WERI-Rb-1 (cell line): Measurements from ENCODE around the gene CCDC12.

ENCODE experiments used
- DNase-seq: peaks from one replicate; pipeline ENCODE4 v3.0.0-alpha.2; 2020
- H3K27ac ChIP-seq: fragments of 250-450 bp; sonication (Bioruptor Pico); 2 replicates; pipeline ENCODE4 v1.5.1; 2020; ENCODE audit warnings: mild to moderate bottlenecking, moderate library complexity
- H3K27me3 ChIP-seq: fragments of 250-450 bp; sonication (Bioruptor Pico); 2 replicates; pipeline ENCODE4 v1.5.1; 2021; ENCODE audit warnings: mild to moderate bottlenecking, low read depth, moderate library complexity; ENCODE audit not compliant: insufficient read depth, severe bottlenecking
- H3K36me3 ChIP-seq: fragments of 250-450 bp; sonication (Bioruptor Pico); 2 replicates; pipeline ENCODE4 v1.5.1; 2020; ENCODE audit warnings: mild to moderate bottlenecking, moderate library complexity
- H3K4me3 ChIP-seq: 2 replicates; pipeline ENCODE4 v1.5.1; 2011; ENCODE audit warnings: low read depth, mild to moderate bottlenecking, control low read depth, low read length
- H3K9me3 ChIP-seq: fragments of 250-450 bp; sonication (Bioruptor Pico); 2 replicates; pipeline ENCODE4 v1.5.1; 2021; ENCODE audit warnings: mild to moderate bottlenecking, moderate library complexity; ENCODE audit not compliant: severe bottlenecking
- TF ChIP-seq, protein P1 (sequence below): IDR thresholded peaks from 2 replicates; pipeline ENCODE4 v1.5.1; 2011; ENCODE audit warnings: low read depth, mild to moderate bottlenecking, control low read depth, inconsistent platforms, low read length

CCDC12 gene

GRCh38 chr3:46982546-46982945 is 6.0 kb upstream of the CCDC12 start:
- Histone ChIP-seq H3K4me3 (no peak overlapping the region), H3K27ac (no peak overlapping the region), H3K9me3 (no peaks in the 10 kb centered on the region), H3K36me3 (no peaks in the 10 kb centered on the region), H3K27me3 (no peaks in the 10 kb centered on the region)
- DNase-seq = no peak
- TF ChIP-seq, protein P1, sequence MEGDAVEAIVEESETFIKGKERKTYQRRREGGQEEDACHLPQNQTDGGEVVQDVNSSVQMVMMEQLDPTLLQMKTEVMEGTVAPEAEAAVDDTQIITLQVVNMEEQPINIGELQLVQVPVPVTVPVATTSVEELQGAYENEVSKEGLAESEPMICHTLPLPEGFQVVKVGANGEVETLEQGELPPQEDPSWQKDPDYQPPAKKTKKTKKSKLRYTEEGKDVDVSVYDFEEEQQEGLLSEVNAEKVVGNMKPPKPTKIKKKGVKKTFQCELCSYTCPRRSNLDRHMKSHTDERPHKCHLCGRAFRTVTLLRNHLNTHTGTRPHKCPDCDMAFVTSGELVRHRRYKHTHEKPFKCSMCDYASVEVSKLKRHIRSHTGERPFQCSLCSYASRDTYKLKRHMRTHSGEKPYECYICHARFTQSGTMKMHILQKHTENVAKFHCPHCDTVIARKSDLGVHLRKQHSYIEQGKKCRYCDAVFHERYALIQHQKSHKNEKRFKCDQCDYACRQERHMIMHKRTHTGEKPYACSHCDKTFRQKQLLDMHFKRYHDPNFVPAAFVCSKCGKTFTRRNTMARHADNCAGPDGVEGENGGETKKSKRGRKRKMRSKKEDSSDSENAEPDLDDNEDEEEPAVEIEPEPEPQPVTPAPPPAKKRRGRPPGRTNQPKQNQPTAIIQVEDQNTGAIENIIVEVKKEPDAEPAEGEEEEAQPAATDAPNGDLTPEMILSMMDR = no peak

DNA sequence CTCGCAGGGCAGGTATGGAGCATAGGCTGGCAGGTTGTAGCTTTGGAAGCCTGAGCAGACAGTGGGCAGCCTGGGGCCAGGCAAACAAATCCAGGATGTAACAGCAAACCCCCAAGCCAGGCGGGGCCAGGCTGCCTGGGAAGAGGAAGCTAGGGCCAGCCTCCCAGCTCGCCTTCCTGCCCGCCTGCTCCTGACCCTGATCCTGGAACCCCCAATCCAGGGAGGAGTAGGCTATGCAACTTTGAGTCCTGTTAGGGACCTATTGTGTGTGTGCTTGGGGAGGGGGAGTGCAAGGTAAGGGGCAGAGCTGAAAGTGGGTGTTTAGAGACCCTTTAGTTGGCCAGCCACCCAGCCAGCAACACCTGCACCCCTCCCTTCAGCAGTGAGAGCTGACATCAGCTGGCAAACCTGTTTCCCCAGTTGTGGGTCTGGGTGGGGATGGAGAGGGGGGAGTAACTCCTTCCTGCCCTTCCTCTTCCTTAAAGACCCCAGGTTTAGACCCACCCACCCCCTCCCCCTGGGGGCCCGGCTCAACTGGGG is 5.5 kb upstream of the CCDC12 start:
- no peak overlapping the region for H3K27ac ChIP-seq
- no peaks in the 10 kb centered on the region for H3K9me3 ChIP-seq
- DNase-seq = no peak
- H3K36me3 ChIP-seq = no peaks in the 10 kb centered on the region
- TF ChIP-seq, protein P1 = no peak
- no peaks in the 10 kb centered on the region for H3K27me3 ChIP-seq
- H3K4me3 ChIP-seq = no peak overlapping the region

DNA sequence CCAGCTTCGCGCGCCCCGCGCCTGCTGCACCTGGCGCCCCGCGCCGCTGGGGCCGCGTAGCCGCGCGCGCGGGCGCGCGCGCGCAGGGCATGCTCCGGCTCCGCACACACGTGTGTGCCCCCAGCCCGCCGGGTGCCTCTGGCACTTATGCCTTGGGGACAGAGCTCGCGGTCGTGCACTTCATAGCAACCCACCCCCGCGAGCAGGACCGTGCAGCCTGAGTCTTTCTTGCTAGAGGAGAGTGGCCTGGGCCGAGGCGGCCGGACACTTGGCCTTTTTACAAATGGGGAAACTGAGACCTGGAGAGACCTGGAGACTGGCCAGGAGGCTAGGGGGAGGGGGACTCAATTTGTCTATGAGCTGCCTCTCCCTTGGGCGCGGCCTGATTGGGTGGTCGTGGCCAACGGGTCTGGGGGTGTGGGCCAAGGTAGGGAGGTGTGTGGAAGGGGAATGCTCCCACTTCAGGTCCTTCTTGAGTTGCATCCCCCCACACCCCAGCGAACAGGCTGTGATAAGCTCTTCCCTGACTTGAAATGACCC is 3.5 kb upstream of the CCDC12 start:
- H3K9me3 ChIP-seq = no peaks in the 10 kb centered on the region
- no peak for DNase-seq
- H3K4me3 ChIP-seq = peak overlapping the region; percentile 79
- TF ChIP-seq, protein P1 = no peak
- peaks cover 6% of the 10 kb centered on the region for H3K36me3 ChIP-seq
- no peaks in the 10 kb centered on the region for H3K27me3 ChIP-seq
- peak overlapping the region; percentile 76 for H3K27ac ChIP-seq

DNA sequence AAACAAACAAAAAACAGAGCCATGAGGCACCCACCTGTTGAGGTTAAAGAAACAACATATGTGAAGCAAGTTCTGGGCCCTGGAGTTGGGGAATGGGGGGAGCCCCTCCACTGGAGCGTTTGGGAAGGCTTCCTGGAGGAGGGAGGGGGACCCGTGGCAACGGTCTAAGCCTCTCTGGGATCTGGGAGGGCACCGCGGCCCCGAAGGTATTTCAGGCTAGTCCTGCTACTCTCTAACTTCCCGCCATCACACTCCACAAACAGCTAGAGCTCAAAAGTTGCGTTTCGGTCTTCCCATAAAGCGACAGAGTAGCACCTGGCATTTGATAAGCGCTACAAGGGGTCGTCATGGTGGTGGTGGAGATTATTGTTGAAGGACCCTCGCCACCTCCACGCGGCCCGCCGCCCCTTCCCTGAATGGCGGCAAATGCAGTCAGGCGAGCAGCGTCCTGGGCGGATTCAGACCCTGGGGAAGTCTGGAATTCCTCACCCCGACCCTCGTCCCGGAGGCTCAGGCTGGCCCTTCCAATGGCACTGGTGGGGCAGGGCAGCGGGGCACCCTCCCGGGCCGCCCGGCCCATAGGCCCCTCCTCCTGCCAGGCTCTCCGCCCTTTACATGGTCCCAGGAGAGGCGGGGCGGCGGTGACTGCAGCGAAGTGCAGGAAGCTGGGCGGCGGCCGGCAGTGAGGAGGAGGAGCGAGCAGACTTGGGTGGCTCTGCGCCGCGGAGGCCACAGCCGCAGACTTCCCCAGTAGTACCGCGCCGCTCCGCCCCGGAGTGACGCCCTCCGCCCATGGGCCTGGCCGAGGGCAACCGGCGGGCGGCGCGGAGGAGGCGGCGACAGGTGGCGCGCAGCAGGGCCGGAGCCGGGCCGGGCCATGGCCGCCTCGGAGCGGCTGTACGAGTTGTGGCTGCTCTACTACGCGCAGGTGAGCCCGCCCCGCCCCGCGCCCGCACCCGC is 2.7 kb upstream of the CCDC12 start, which contains the start of gene NBEAL2:
Gene NBEAL2 (plus strand): TSS at position 682 of the 960 bp plus-strand sequence. CDS start 196 bp downstream, at position 878.
- H3K27me3 ChIP-seq = no peaks in the 10 kb centered on the region
- H3K27ac ChIP-seq = peak within 1 kb of the TSS; percentile 76
- peak; percentile 97 for DNase-seq
- peak within 1 kb of the TSS; percentile 79 for H3K4me3 ChIP-seq
- TF ChIP-seq, protein P1 = no peak
- no peaks in the 10 kb centered on the region for H3K9me3 ChIP-seq
- peaks cover 12% of the 10 kb centered on the region for H3K36me3 ChIP-seq

DNA sequence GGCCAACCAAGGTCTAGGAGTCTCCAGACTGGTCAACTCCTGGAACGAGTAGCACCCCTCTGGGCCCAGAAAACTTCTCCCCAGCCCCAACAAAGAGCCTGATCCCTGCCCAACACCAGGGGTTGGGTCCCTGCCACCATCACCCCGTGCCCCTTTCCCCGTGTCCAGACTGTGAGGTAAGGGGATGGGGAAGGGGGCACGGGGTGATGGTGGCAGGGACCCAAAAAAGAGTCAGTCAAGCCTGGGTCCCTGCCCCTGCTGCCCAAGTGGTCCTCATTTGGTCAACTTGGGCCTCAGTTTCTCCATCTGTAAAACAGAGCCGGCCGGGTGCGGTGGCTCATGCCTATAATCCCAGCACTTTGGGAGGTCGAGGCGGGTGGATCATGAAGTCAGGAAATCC is 1.8 kb upstream of the CCDC12 start:
- peaks cover 18% of the 10 kb centered on the region for H3K36me3 ChIP-seq
- no peak overlapping the region for H3K4me3 ChIP-seq
- no peak for DNase-seq
- H3K27ac ChIP-seq = no peak overlapping the region
- H3K9me3 ChIP-seq = no peaks in the 10 kb centered on the region
- TF ChIP-seq, protein P1 = no peak
- no peaks in the 10 kb centered on the region for H3K27me3 ChIP-seq
